HFF-Myc (cell line): ENCODE data around the gene EYA2.

ENCODE experiments used
- DNase-seq: peaks from one replicate; pipeline ENCODE4 v3.0.0-alpha.2; 2011; ENCODE audit warnings: low read depth; ENCODE audit errors: extremely low read depth
- H3K4me3 ChIP-seq: replicated peaks from 2 replicates; pipeline ENCODE4 v1.5.1; 2011; ENCODE audit warnings: low read depth, mild to moderate bottlenecking, control low read depth, low read length
- CTCF ChIP-seq: IDR thresholded peaks from 2 replicates; pipeline ENCODE4 v1.5.1; 2012; ENCODE audit warnings: mild to moderate bottlenecking, low read depth, low read length, control low read depth; ENCODE audit errors: missing control alignments

The EYA2 gene

DNA sequence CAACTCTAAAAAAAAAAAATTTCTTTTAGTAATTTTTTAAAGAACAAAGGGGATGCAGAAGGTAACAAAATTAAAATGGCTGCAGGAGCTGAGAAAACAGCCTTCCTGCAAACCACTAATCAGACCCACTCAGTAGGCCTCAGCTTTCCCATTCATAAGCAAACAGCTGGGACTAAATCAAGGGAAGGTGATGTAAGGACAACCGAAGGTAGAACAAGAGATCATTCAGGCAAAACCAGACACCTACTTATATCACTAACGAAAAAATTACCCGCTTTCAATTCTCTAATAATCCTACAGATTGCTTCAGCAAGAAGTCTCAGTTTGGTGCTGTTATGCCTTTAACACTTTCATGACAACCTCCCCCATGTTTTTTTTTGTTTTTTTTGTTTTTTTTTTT lies 337.9 kb downstream of the EYA2 start:
- DNase-seq, result no peak
- TF ChIP-seq CTCF, result no peak
- H3K4me3 ChIP-seq, result no peak overlapping the region

DNA sequence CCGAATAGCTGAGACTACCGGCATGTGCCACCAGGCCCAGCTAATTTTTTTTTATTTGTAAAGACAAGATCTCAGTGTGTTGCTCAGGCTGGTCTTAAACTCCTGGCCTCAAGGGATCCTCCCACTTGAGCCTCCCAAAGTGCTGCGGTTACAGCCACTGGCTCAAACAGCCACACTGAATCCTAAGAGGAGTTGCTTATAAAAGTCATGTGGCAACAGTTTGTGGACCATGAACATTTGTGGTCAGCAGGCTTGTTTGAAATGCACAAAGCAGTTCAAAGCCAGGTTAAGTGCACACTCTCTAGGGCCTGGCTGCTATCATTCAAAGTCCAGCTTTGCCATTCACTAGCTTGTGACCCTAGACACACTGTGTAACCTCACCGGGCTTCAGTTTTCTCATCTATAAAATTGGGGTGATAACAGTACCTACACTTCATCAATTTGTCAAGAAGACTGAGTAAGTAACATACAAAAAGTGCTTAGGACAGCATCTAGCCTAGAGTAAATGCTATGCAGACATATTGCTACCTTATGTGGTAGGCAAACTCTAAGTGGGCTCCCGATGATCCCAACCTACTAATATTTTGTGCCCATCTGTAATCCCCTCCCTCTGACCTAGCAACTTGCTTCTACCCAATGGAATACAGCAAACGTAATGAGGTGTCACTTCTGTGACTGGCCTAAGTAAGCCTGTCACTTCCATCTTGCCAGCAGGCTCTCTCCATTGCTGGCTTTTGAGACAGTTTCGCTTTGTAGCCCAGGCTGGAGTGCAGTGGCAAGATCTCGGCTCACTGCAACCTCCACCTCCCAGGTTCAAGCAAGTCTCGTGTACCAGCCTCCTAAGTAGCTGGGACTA lies 338.9 kb downstream of the EYA2 start:
- no peak for DNase-seq
- H3K4me3 ChIP-seq, result no peak overlapping the region
- no peak for TF ChIP-seq CTCF

DNA sequence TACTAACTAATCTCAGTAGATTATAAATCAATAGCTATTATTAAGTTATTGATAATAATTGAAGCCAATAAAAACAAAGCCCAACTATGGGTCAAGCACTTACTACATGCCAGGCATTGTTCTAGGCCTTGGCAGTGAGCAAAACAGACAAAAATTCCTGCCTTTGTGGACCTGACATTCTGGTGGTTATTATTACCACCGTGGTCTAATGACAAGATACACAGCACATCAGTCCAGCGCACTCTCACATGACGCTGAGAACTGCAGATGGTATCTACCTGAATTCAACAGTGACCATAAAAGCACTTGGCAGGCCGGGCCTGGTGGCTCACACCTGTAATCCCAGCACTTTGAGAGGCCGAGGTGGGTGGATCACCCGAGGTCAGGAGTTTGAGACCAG lies 340.5 kb downstream of the EYA2 start:
- TF ChIP-seq CTCF, result no peak
- H3K4me3 ChIP-seq, result no peak overlapping the region
- DNase-seq, result no peak

DNA sequence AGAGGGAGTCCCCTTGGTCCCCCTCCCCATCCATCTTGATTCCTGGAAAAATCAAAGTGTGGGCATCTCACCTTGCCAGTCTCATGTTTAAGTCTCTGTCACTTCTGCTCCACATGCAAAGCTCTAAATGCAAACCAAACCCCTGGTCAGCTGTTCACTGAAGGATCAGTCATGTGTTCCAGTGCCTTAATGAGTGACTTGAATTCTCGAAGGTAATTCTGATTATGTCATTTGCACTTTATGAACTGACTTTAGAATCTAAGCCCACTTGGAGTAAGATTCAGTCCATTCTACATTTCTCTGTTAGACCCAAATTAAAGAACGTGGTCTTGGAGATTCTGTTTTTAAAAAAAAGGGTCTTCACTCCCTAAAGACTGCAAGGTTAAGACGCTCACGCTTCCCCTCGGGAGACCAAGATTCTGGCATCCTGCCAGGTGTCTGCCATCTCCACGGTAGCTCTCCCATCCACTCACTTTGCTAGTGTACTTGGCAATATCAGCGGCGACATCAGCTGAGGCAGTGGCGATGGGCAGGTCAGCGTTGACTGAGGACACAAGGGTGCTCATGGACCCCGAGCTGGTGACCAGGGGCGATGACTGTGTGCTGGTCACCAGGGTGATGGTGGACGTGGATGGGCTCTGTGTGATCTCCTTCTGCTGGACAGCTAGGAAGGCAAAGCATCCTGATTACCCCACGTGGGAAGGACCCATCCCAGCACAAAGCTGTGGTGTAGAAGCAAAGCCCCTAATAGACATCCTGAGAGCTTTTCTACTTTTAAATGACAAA lies 341.4 kb downstream of the EYA2 start:
- H3K4me3 ChIP-seq, result no peak overlapping the region
- no peak for TF ChIP-seq CTCF
- DNase-seq, result no peak

DNA sequence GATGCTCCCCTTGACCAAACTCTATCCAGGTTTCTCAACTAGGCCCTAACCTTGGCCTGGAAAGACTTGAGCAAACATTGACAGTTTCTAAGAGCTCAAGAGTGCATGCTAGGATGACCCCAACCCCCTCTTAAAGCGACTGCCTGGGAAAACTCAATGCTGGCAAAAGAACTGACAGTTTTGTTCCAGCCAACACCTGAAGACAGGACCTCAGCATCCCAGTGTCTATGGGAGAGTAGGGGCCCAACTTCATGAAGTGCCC lies 341.9 kb downstream of the EYA2 start:
- H3K4me3 ChIP-seq, result no peak overlapping the region
- no peak for TF ChIP-seq CTCF
- DNase-seq, result no peak

DNA sequence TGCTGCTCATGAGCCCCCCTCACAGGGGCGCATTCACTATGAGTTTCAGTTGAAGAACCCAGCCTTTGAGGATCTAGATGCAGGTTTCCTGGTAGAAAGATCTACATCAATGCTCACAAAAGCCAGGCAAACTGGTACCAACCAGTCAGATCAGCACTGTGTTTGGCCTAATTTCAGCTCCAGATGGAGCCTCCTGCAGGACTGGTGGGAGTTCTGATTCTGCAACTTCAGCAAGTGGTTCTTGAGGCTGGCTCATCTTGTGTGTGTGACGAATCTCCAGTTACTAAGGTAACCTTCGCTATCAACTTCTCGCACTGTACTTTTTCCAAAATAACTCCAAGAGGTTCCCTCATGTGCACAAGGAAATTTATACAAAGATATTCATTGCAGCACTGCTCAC lies 343.1 kb downstream of the EYA2 start:
- H3K4me3 ChIP-seq, result no peak overlapping the region
- TF ChIP-seq CTCF, result no peak
- DNase-seq, result no peak
